ENCODE results near the gene RHEB.

Gene RHEB

DNA sequence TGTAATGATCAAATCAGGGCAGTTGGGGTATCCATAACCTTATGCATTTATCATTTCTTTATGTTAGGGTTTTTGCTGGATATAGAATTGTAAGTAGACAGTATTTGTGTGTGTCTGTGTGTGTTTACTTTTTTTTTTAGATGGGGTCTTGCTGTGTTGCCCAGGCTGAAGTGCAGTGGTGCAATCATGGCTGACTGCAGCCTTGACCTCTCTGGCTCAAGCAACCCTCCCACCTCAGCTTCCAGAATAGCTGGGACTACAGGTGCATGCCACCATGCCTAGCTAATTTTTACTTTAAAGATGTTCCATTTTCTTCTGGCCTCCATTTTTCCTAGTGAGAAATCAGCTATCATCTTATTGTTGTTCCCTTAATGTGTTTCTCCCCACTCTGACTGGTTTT is 10.1 kb upstream of the RHEB start:
- no peak for DNase-seq (ENCODE audit: low read depth)

GRCh38 chr7:151524845-151525244 is 5.2 kb upstream of the RHEB start:
- DNase-seq (ENCODE audit: low read depth) = no peak

GRCh38 chr7:151524331-151524730 is 4.6 kb upstream of the RHEB start:
- DNase-seq (ENCODE audit: low read depth) = no peak

DNA sequence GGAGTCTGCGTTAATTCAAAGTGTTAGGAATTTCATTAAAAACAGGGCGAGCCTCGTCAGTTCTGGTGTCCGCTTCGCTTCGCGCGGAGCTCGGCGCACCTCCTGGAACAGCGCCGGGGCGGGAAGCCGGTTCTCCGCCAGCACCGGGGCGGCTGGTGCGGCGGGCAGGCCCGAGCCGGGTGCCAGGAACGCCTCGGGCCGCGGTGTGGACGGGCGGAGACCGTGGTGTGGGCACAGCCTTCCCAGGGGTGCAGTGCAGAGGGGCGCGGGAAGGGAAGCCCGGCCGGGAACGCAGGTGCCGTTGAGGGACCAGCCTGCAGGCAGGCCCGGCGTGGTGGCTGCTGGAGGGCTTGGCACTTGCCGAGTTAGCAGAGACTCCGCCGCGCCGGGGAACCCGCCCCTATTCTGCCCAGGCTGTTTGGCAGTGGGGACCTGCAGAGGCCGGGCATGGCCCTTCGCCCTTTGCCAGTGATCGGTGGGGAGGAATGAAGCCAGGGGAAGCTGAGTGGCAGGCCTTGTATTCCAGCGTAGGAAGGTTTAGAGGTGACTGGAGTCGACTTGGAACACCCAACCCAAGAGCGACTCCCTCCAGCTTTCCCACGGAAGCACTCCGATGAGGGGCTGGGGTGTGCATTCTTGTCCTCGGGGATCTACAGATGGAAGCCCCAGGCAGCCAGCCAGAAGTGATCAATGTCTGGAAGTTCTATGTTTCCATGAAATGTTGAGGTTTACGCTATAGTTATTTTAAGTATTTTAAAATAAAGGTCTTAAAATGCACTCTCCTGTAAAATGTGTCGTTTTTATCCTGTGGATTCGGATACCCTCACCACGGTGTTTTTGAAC is 945 bp upstream of the RHEB start:
- peak; percentile 25 for DNase-seq (ENCODE audit: low read depth)

GRCh38 chr7:151518947-151519764 is 539 bp downstream of the RHEB start:
- peak; percentile 46 for DNase-seq (ENCODE audit: low read depth)

- DNase-seq (ENCODE audit: low read depth) = peak; percentile 31
These were observed 1.4 kb downstream of the RHEB start for GRCh38 chr7:151518105-151518946.

DNA sequence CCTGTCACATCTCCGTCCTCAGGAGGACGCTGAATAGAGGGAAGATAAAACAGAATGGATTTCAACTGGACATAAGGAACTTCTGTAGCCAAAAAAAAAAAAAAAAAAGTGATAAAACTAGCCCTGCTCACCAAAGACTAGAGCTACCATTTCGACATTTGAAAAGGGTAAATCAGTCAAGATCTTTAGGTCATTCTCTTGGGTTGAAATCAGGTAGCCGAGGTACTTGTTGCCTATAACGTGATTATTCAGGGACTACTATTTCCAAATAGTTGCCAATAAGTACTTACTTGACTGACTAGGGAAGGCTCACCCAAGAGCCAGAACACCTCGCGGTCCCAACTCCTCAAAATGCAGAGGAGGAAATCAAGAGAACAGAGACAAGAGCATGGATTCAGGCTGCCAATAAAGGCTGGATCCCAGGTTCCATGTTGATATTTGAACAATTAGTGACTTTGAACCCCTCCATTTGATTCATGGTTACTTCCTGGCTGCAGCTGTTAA is 2.0 kb downstream of the RHEB start:
- DNase-seq (ENCODE audit: low read depth) = no peak

- DNase-seq (ENCODE audit: low read depth) = no peak
These were observed 4.5 kb downstream of the RHEB start for GRCh38 chr7:151515276-151515565.

DNA sequence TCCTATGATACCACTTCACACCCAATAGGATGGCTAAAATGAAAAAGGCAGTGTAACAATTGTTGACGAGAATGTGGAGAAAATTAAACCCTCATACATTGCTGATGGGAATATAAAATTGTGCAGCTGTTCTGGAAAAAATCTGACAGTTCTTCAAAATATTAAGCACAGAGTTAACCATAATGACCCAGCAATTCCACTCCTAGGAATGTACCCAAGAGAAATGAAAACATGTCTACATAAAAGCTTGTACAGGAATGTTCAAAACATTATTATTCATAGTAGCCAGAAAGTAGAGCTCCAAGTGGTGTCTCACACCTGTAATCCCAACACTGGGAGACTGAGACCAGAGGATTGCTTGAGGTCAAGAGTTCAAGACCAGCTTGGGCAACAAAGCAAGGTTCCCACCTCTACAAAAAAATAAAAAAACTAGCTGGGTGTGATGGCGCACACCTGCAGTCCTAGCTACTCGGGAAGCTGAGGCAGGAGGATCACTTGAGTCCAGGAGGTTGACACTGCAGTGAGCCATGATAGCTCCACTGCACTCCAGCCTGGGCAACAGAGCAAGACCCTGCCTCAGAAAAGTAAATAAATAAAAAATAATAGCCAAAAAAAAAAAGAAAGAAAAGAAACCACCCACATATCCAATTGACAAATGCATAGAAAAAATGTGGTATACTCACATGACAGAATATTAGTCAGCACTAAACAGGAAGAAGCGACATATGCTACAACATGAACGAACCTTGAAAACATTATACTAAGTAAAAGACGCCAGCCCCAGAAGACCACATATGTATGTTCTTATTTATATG is 5.0 kb downstream of the RHEB start:
- no peak for DNase-seq (ENCODE audit: low read depth)

DNA sequence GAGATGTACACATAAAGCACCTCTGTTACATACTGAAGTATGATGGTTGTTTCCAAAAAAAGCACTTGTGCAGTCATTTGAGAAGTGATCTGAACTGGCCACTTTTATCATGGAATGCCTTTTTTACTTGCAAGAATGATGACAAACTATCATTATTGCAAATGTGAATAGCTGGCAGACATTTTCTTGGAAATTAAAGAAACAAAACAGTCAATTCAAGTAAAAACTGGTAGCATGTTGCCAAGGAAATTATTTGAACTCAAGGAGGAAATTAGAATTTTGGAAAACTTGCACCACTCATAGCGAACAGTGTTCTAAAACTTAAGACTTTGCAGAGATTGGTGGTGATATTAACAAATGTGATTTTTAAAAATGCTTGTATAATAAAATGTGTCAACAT is 6.6 kb downstream of the RHEB start:
- DNase-seq (ENCODE audit: low read depth) = no peak

DNA sequence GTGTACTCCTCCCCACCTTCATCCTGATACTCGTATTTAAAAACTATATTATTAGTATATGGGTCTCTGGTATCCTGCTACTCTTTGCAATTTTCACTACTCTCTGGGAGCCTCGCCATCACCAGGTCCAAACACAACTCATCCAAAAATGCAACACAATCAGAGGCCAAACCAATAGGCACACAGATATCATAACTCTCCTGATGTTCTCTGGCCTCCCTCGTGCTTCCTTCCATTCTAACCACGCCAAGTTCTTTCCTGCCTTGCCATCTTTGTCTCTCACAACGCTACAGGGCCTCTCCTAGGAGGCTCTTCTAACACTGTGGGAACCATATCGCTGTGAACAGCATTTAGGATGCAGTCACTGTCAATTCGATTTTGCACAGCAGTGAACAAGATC is 7.3 kb downstream of the RHEB start:
- no peak for DNase-seq (ENCODE audit: low read depth)

GRCh38 chr7:151511946-151512345 is 7.7 kb downstream of the RHEB start:
- DNase-seq (ENCODE audit: low read depth) = no peak

DNA sequence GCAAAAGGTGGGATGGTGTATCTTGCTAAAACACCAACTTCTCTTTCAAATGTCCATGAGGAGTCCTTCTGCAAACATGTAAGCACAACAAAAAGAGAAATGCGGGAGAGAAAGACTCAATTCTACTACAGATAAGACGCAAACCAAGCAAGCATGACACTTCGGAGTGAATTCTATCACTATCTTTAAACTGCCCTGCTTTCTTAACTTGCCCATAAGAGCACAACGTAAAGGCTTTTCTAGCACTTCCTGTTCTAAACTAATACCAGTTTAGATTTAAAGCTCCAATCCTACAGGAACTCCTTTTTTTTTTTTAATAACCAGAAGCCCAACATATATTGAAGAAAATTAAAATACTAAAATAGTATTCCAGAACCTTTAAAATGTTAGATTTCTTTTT is 8.4 kb downstream of the RHEB start:
- DNase-seq (ENCODE audit: low read depth) = no peak

DNA sequence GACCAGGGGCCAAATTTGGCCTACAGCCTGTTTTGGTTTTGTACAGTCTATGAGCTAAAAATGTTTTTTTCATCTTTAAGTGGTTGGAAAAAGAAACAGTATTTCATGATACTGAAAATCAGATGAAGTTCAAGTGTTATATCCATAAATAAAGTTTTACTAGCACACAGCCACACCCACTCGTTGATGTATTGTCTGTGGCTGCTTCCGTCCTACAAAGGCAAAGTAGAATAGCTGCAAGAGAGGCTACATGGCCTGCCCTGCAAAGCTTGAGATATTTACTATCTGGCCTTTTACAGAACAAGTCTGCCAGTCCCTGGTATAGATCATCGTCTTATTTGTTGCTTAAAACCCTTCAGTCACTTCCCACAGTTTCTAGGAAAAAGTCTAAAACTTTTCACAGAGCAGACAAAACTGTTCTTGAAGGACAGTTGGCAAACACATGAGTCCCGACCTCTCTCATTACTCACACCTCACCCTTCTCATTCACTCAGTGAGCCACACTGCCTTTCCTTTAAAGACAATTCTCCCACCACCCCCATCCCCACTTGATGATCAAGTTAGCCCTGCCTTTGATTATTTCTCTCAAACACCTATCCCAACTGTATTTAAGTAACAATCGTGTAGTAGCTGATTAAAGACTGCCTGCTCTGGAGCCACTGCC is 9.9 kb downstream of the RHEB start:
- no peak for DNase-seq (ENCODE audit: low read depth)

DNA sequence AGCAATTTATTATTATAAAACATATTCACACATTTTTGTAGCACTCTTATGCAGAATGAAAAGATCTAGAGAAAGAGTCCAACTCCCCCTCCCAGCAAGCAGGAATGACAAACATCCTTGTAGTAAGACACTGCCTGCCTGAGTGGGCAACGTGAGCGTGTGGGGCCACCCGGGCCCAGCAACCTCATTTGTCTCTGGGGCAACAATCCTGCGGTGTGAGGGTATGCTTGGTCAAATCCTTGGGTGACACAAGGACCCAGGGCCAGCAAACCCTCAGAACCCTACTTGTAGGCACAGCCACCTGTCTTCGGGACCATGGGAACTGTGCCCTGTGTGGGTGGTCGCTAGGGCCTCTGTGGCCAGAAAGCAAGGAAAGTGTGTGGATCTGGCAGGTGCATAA is 10.7 kb downstream of the RHEB start:
- no peak for DNase-seq (ENCODE audit: low read depth)

- DNase-seq (ENCODE audit: low read depth) = no peak
These were observed 11.9 kb downstream of the RHEB start for GRCh38 chr7:151507806-151508205.

DNA sequence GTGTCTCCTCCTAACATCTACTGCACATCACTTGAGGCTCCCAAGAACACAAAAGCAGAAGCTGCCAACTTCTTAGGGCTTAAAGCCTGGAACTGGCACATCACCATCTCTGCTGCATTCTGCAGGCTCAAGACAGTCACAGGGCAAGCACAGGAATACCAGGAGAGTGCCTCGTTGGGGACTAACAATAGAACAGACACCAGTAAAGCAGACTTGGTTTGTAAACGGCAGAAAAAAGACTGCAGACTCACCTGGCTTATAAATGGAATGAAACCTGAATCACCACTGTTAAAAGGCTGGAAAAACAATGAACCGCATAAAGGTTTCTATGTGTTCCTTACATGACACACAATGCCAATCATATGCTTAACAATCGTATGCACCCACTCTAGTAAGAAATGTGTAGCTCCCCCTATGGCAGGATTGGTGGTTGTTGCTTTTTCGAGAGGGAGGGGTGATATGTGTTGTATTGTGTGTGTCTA is 12.8 kb downstream of the RHEB start:
- no peak for DNase-seq (ENCODE audit: low read depth)

- no peak for DNase-seq (ENCODE audit: low read depth)
These were observed 13.7 kb downstream of the RHEB start for GRCh38 chr7:151505836-151506468.

DNA sequence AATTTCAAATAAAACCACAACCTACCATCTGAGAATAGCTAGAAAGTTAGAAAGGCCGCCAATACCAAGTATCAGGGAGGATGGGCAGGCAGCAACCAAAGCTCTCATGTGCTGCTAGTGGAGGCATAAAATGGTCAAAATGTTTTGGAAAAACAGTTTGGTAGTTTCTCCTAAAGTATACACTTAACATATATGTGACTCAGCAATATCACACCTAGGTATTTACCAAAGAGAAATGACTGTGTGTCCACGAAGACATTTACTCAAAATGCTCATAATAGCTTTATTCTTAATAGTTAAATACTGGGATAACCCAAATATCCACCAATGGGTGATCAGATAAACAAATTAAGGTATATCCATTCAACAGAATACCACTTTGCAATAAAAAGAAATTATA is 14.3 kb downstream of the RHEB start:
- no peak for DNase-seq (ENCODE audit: low read depth)

DNA sequence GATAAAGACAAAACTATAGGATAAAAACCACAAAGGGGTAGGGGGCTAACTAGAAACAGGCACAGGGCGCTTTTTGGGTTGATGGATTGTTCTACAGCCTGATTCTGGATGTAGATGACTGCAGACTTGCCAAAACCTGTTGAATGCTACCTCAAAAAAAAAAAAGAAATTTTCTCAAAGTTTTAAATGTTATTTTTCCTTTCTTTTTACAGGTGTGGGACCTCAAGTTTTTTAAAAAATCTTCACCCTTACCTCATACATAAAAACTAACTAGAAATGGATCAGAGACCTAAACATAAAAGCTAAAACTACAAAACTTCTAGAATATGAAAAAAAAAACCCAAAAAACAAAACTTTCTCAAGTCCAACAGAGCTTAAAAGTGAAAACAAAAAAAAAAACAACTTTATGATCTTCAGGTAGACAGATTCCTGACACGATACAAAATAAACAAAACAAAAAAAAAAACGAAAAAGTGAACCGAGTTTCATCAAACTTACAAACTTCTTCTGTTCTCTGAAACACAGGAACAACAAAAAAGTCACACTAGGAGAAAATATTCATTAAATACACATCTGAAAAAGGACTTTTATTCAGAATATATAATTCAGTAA is 14.9 kb downstream of the RHEB start:
- no peak for DNase-seq (ENCODE audit: low read depth)
